Subcutaneous abdominal adipose tissue (tissue), 5 donors: Measurements from ENCODE around the gene CTPS1.

ENCODE experiments used
- H3K27ac ChIP-seq: one replicate; pipeline ENCODE4 v1.7.0; 2013; ENCODE audit warnings: low read depth, mild to moderate bottlenecking, inconsistent platforms, low read length, moderate library complexity
- H3K27me3 ChIP-seq, 5 donors: one replicate each; pipeline ENCODE4 v1.7.0; 2013; ENCODE audit warnings: low read length in 5 of 5, inconsistent platforms in 1 of 5; ENCODE audit not compliant: control insufficient read depth in 5 of 5, insufficient read depth in 4 of 5
- H3K36me3 ChIP-seq, 5 donors: one replicate each; pipeline ENCODE4 v1.7.0; 2013; ENCODE audit warnings: low read length in 5 of 5; ENCODE audit not compliant: control insufficient read depth in 5 of 5, insufficient read depth in 5 of 5
- H3K4me1 ChIP-seq, 5 donors: one replicate each; pipeline ENCODE4 v1.7.0; 2013; ENCODE audit warnings: low read length in 5 of 5, mild to moderate bottlenecking in 3 of 5, moderate library complexity in 1 of 5; ENCODE audit not compliant: control insufficient read depth in 5 of 5, insufficient read depth in 5 of 5
- H3K4me3 ChIP-seq, 5 donors: one replicate each; pipeline ENCODE4 v1.7.0; 2013; ENCODE audit warnings: low read length in 5 of 5, low read depth in 1 of 5
- H3K9ac ChIP-seq, 5 donors: one replicate each; pipeline ENCODE4 v1.7.0; 2013; ENCODE audit warnings: low read length in 5 of 5, mild to moderate bottlenecking in 4 of 5, moderate library complexity in 3 of 5
- H3K9me3 ChIP-seq, 5 donors: one replicate each; pipeline ENCODE4 v1.7.0; 2013; ENCODE audit warnings: low read length in 5 of 5; ENCODE audit not compliant: control insufficient read depth in 5 of 5
- donor health status: healthy.
- donor health status: healthy.
- donor health status: healthy.
- donor health status: healthy.
- donor health status: healthy.

Gene CTPS1

DNA sequence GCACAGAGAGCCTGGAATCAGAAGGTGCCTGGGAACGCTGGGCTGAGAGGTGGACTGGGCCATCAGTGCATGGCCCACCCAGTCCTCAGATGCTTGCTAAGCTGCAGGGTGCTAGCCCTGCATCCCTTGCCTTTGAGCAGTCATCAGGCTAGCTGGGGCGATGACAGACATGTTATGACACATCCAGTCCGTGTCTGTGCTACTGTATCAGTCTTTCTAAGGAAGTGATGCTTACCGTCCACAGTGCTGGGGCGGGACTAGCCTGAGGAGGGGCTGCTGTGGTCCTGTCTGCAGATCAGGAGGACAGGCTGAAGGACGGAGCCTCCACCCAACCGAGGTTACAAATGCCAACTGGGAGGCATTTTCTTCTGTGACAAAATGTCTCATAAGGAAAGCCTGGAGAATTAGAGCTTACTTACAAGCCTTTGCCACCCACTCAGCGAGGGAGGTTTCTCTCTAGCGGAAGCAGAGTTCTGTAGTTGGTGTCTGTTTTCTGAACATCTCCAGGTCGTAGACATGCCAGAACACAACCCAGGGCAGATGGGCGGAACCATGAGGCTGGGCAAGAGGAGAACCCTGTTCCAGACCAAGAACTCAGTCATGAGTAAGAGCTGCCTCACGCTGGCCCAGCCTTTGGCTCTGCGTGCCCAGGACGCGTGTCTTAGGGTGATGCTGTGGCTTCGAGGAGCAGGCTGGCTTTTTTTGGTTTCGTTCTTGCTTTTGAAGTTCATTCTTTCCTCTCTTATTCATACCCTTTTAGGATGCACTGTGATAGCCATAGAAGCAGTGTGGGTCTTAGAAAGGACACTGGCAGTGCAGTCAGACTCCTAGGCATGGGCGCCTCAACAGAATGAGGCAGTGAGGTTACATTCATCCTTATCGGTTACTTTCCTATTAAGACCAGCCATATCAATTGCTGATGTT, 27.7 kb downstream of the CTPS1 start:
- no peak overlapping the region for H3K4me3 ChIP-seq
- H3K9ac ChIP-seq, result no peak overlapping the region
- H3K4me1 ChIP-seq, result peaks cover 6 to 16% (median 13%) of the 10 kb centered on the region in 5 donors
- H3K9me3 ChIP-seq, result no peaks in the 10 kb centered on the region
- H3K27me3 ChIP-seq, result no peaks in the 10 kb centered on the region
- peaks cover 15 to 71% (median 53%) of the 10 kb centered on the region in 5 donors for H3K36me3 ChIP-seq
- no peak overlapping the region for H3K27ac ChIP-seq

- H3K27me3 ChIP-seq, result no peaks in the 10 kb centered on the region
- peaks cover 15 to 67% (median 51%) of the 10 kb centered on the region in 5 donors for H3K36me3 ChIP-seq
- no peaks in the 10 kb centered on the region for H3K9me3 ChIP-seq
- H3K4me1 ChIP-seq, result peaks cover 0 to 14% (median 11%) of the 10 kb centered on the region in 5 donors
- no peak overlapping the region for H3K4me3 ChIP-seq
- H3K9ac ChIP-seq, result no peak overlapping the region
- no peak overlapping the region for H3K27ac ChIP-seq
Measured at GRCh38 chr1:41009466-41009865, 30.0 kb downstream of the CTPS1 start.

DNA sequence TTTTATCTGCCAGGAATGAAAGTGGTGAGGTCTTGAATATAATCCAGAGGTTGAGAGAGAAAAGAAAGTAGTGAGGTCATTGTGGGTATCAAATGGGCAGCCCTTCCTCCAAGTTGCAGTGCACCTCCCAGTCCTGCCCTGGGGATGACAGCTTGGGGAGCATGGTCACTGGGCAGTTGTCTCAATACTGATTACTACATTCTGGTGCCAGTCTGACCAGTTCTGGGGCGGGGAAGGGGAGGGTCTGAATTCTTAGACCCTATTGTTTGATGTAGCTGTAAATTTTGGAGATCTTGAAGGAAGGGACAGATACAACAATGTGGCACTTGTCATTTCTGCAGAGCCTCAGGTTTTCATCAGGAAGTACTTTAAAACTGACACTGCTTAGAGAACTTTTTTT, 30.8 kb downstream of the CTPS1 start:
- H3K27ac ChIP-seq, result no peak overlapping the region
- H3K27me3 ChIP-seq, result no peaks in the 10 kb centered on the region
- H3K36me3 ChIP-seq, result peaks cover 15 to 66% (median 51%) of the 10 kb centered on the region in 5 donors
- no peaks in the 10 kb centered on the region for H3K9me3 ChIP-seq
- H3K9ac ChIP-seq, result no peak overlapping the region
- H3K4me3 ChIP-seq, result no peak overlapping the region
- peaks cover 0 to 22% (median 20%) of the 10 kb centered on the region in 5 donors for H3K4me1 ChIP-seq

DNA sequence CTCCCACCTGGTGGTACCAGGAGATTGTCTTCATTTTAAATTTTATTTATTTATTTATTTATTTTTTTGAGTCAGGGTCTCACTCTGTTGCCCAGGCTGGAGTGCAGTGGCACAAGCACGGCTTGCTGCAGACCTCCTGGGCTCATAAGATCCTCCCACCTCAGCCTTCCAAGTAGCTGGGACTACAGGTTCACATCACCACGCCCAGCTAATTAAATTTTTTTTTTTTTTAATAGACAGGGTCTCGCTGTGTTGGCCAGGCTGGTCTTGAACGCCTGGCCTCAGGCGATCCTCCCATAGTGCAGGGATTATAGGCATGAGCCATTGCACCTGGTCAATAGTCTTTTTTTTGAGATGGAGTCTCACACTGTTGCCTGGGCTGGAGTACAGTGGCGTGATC, 33.5 kb downstream of the CTPS1 start:
- no peak overlapping the region for H3K4me3 ChIP-seq
- no peaks in the 10 kb centered on the region for H3K27me3 ChIP-seq
- H3K9me3 ChIP-seq, result no peaks in the 10 kb centered on the region
- H3K4me1 ChIP-seq, result peaks cover 4 to 31% (median 29%) of the 10 kb centered on the region in 5 donors
- H3K27ac ChIP-seq, result peak overlapping the region; percentile 17
- peaks cover 11 to 51% (median 35%) of the 10 kb centered on the region in 5 donors for H3K36me3 ChIP-seq
- no peak overlapping the region for H3K9ac ChIP-seq

DNA sequence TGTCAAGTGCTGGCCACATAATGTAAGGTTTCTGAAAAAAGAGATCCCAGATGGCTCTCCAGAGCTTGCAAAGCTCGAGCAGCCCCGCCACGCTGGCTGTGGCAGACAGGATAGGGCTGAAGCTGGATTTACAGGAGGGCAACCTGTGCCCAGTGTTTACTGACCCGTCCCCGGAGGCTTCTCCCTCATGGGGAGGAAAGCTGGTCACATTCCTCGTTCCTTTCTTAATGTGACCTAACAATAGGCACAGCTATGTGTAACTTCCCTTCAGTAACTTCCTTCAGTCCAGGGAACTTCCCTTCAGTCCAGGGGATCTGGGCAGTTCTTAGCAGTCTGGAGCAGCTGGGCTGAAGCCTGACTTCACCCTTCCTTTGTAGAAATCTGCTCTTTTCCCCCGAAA, 34.3 kb downstream of the CTPS1 start:
- H3K9ac ChIP-seq, result peak overlapping the region in 2 of 5 donors; percentile 31 to 38
- peaks cover 4 to 31% (median 29%) of the 10 kb centered on the region in 5 donors for H3K4me1 ChIP-seq
- peaks cover 5 to 44% (median 30%) of the 10 kb centered on the region in 5 donors for H3K36me3 ChIP-seq
- no peaks in the 10 kb centered on the region for H3K9me3 ChIP-seq
- H3K4me3 ChIP-seq, result peak overlapping the region in 3 of 5 donors; percentile 4 to 27 (median 17)
- peak overlapping the region; percentile 17 for H3K27ac ChIP-seq
- no peaks in the 10 kb centered on the region for H3K27me3 ChIP-seq

DNA sequence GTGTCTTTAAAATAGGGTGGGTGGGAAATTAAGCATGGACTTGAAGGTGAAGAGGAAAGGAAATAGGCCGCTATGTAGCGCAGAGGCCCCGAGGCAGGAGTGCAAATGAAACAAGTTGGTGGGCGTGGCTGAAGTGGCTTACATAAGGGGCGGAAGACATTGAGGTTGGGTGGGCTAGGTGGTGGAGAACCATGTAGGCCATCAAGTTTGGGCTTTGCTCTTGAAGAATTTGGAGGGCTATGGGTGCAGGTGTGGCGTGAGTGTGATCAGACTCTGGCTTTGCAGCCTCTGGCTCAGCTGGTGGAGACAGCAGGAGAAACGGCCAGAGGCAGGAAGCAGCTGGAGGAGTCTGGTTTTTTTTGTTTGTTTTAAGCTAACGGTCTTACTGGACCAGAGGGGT, 35.4 kb downstream of the CTPS1 start:
- H3K27me3 ChIP-seq, result no peaks in the 10 kb centered on the region
- H3K36me3 ChIP-seq, result peaks cover 2 to 34% (median 21%) of the 10 kb centered on the region in 5 donors
- no peaks in the 10 kb centered on the region for H3K9me3 ChIP-seq
- peaks cover 4 to 31% (median 29%) of the 10 kb centered on the region in 5 donors for H3K4me1 ChIP-seq
- no peak overlapping the region for H3K4me3 ChIP-seq
- no peak overlapping the region for H3K9ac ChIP-seq
- H3K27ac ChIP-seq, result no peak overlapping the region

DNA sequence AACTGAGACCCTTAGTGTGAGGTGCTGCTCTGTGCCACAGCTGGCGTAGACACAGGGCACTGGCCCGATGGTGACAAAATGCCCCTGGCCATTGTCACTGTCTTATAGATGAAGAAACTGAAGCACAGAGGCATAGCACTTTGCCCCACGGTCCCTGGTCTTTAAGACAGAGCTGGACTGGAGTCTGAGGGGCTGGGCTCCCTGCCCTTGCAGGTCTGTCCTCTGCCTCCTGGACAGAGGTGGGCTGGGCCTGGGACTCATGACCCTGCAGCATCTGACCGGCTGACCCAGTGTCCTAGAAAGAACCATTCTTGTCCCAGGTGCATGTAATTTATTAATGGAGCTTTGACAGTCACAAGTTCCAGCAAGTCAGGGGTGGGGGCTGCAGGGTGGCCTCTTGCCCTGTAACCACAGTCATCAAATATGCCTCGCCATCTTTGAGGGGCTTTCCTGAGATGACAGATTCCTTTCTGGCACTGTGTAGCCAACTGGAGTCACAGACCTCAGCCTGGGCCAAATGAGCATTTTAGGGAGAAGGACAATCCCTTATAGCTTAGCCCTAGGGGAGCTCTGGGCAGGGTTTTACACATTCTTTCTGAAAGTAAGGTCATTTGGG, 35.9 kb downstream of the CTPS1 start:
- no peak overlapping the region for H3K27ac ChIP-seq
- no peak overlapping the region for H3K4me3 ChIP-seq
- peaks cover 4 to 31% (median 29%) of the 10 kb centered on the region in 5 donors for H3K4me1 ChIP-seq
- no peaks in the 10 kb centered on the region for H3K9me3 ChIP-seq
- H3K27me3 ChIP-seq, result no peaks in the 10 kb centered on the region
- H3K36me3 ChIP-seq, result peaks cover 0 to 29% (median 15%) of the 10 kb centered on the region in 5 donors
- H3K9ac ChIP-seq, result no peak overlapping the region

- peaks cover 0 to 24% (median 12%) of the 10 kb centered on the region in 5 donors for H3K36me3 ChIP-seq
- no peak overlapping the region for H3K4me3 ChIP-seq
- H3K9me3 ChIP-seq, result no peaks in the 10 kb centered on the region
- no peak overlapping the region for H3K9ac ChIP-seq
- peaks cover 4 to 31% (median 29%) of the 10 kb centered on the region in 5 donors for H3K4me1 ChIP-seq
- no peaks in the 10 kb centered on the region for H3K27me3 ChIP-seq
- H3K27ac ChIP-seq, result no peak overlapping the region
Measured at GRCh38 chr1:41015897-41016470, 36.5 kb downstream of the CTPS1 start.

- H3K9me3 ChIP-seq, result no peaks in the 10 kb centered on the region
Measured at GRCh38 chr1:41017141-41018017, 37.9 kb downstream of the CTPS1 start.

More at GRCh38 chr1:41017141-41018017, 37.9 kb downstream of the CTPS1 start:
- Histone ChIP-seq H3K4me3 (no peak overlapping the region), H3K9ac (no peak overlapping the region), H3K27ac (no peak overlapping the region), H3K27me3 (no peaks in the 10 kb centered on the region), H3K36me3 (peaks cover 0 to 11% (median 6%) of the 10 kb centered on the region in 5 donors), H3K4me1 (peaks cover 4 to 44% (median 38%) of the 10 kb centered on the region in 5 donors)
